Measurements from ENCODE around the gene ERCC2.

GRCh38 chr19:45302416-45302815 is 68.0 kb downstream of the ERCC2 start:
- TF ChIP-seq CREB1 (IDR thresholded peaks at IDR 0.05; ENCODE audit: low read depth), result no peak
- TF ChIP-seq EP300 (IDR thresholded peaks at IDR 0.05; ENCODE audit: borderline replicate concordance), result no peak
- no peak for TF ChIP-seq RAD21 (IDR thresholded peaks at IDR 0.05; ENCODE audit: low read depth)
- no peak for TF ChIP-seq REST (IDR thresholded peaks at IDR 0.05; ENCODE audit: low read depth)
- TF ChIP-seq TAF1 (IDR thresholded peaks at IDR 0.05; ENCODE audit: low read depth), result no peak
- no peak for TF ChIP-seq MAX (IDR thresholded peaks at IDR 0.05)
- no peak for TF ChIP-seq USF1 (IDR thresholded peaks at IDR 0.05)
- TF ChIP-seq TEAD4 (IDR thresholded peaks at IDR 0.05), result no peak
